ENCODE results near the gene CAMSAP2. TPM values are rescaled to one million over a fixed set of nuclear protein-coding genes. Genes with fewer than 3 reads are reported as not detected.

Gene CAMSAP2
- total RNA-seq, 4 donors from 2014 or later, result 37.8 to 47.4 (median 46.0) TPM

GRCh38 chr1:200896531-200897196 lies 158.0 kb downstream of the CAMSAP2 start:
- Histone ChIP-seq H3K27ac (no peak overlapping the region), H3K4me1 (peaks cover 0 to 6% (median 3%) of the 10 kb centered on the region in 3 donors), H3K9me3 (no peaks in the 10 kb centered on the region), H3K27me3 (peaks cover 20% of the 10 kb centered on the region), H3K4me3 (no peak overlapping the region), H3K36me3 (no peaks in the 10 kb centered on the region)
- no peak for ATAC-seq
- TF ChIP-seq EP300 (IDR thresholded peaks at IDR 0.05) (no peak), CTCF (IDR thresholded peaks at IDR 0.05) (no peak), POLR2AphosphoS5 (IDR thresholded peaks at IDR 0.05) (no peak), POLR2A (IDR thresholded peaks at IDR 0.05) (no peak)
- 64 to 100% methylated on average over 1 of the region's 10 CpGs for WGBS, 2 donors (ENCODE audit: low coverage in 1 of 2)

- no peaks in the 10 kb centered on the region for H3K4me1 ChIP-seq
- TF ChIP-seq EP300 (IDR thresholded peaks at IDR 0.05) (no peak), POLR2AphosphoS5 (IDR thresholded peaks at IDR 0.05) (no peak), POLR2A (IDR thresholded peaks at IDR 0.05) (no peak), CTCF (IDR thresholded peaks at IDR 0.05) (no peak)
- H3K36me3 ChIP-seq, result no peaks in the 10 kb centered on the region
- H3K27me3 ChIP-seq, result peaks cover 14% of the 10 kb centered on the region
- H3K4me3 ChIP-seq, result no peak overlapping the region
- ATAC-seq, result no peak
- no peaks in the 10 kb centered on the region for H3K9me3 ChIP-seq
- H3K27ac ChIP-seq, result no peak overlapping the region
- WGBS, 2 donors (ENCODE audit: low coverage in 1 of 2), result 100% methylated on average over 1 of the region's 5 CpGs; no CpG with 5 or more reads in 1 of the 2 donors
Observed at GRCh38 chr1:200897259-200897658, 158.6 kb downstream of the CAMSAP2 start.

GRCh38 chr1:200899015-200899386 lies 160.3 kb downstream of the CAMSAP2 start:
- WGBS, 2 donors (ENCODE audit: low coverage in 1 of 2), result 41 to 50% methylated on average over 1 to 3 of the region's 3 CpGs
- Histone ChIP-seq H3K9me3 (no peaks in the 10 kb centered on the region), H3K4me3 (no peak overlapping the region), H3K36me3 (no peaks in the 10 kb centered on the region), H3K27me3 (peaks cover under 1% of the 10 kb centered on the region), H3K4me1 (no peaks in the 10 kb centered on the region), H3K27ac (no peak overlapping the region)
- no peak for TF ChIP-seq POLR2AphosphoS5 (IDR thresholded peaks at IDR 0.05)
- no peak for ATAC-seq

- Histone ChIP-seq H3K27ac (no peak overlapping the region), H3K4me1 (no peaks in the 10 kb centered on the region), H3K4me3 (no peak overlapping the region), H3K27me3 (no peaks in the 10 kb centered on the region), H3K9me3 (no peaks in the 10 kb centered on the region), H3K36me3 (no peaks in the 10 kb centered on the region)
- WGBS, 2 donors (ENCODE audit: low coverage in 1 of 2), result 66 to 73% methylated on average over 2 of the region's 10 CpGs
- no peak for ATAC-seq
- TF ChIP-seq CTCF (IDR thresholded peaks at IDR 0.05), result no peak
- no peak for TF ChIP-seq POLR2AphosphoS5 (IDR thresholded peaks at IDR 0.05)
- no peak for TF ChIP-seq POLR2A (IDR thresholded peaks at IDR 0.05)
- no peak for TF ChIP-seq EP300 (IDR thresholded peaks at IDR 0.05)
Observed at GRCh38 chr1:200899451-200899915, 160.8 kb downstream of the CAMSAP2 start.

- H3K4me3 ChIP-seq, result no peak overlapping the region
- H3K4me1 ChIP-seq, result no peaks in the 10 kb centered on the region
- H3K9me3 ChIP-seq, result no peaks in the 10 kb centered on the region
- H3K27me3 ChIP-seq, result no peaks in the 10 kb centered on the region
- H3K36me3 ChIP-seq, result no peaks in the 10 kb centered on the region
- no peak overlapping the region for H3K27ac ChIP-seq
- 86% methylated on average over 4 of the region's 16 CpGs; no CpG with 5 or more reads in 1 of the 2 donors for WGBS, 2 donors (ENCODE audit: low coverage in 1 of 2)
- TF ChIP-seq EP300 (IDR thresholded peaks at IDR 0.05), result no peak
- no peak for TF ChIP-seq CTCF (IDR thresholded peaks at IDR 0.05)
- TF ChIP-seq POLR2AphosphoS5 (IDR thresholded peaks at IDR 0.05), result no peak
- TF ChIP-seq POLR2A (IDR thresholded peaks at IDR 0.05), result no peak
- no peak for ATAC-seq
Observed at GRCh38 chr1:200899954-200900867, 161.5 kb downstream of the CAMSAP2 start.
